Inflammatory macrophage treated with lipopolysaccharide for 4 hours (primary cell): ENCODE results near the gene MS4A10.
"Not testable (repeated sequence)": the region's sequence is repeated elsewhere in the genome, so short reads cannot be mapped to it uniquely, and the experiment has no call there.

Experiments
- DNase-seq: peaks from one replicate; pipeline ENCODE4 v3.0.0-alpha.2; 2020

Gene MS4A10

GRCh38 chr11:60790726-60791125 is 5.6 kb downstream of the MS4A10 start:
- DNase-seq: no peak

- no peak for DNase-seq
These were observed 6.2 kb downstream of the MS4A10 start for GRCh38 chr11:60791153-60791933.

DNA sequence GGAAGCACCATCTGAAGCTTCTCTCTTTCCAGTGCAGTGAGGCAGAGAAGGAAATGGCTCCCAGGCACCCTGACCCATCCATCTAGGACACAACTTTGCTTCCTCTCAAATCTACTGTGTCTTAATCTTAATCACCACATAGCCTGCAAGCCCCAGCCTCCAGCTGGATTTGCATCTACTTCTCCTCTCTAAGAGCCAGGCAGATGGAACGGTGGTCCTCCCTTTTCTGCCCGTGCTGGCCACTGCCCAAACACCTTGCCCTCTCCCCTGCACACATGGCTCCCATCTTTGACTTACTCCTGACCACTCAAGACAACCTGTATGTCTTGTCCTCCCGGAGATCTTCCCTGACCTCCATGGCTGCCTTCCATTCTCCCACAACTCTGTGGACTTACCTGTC is 7.4 kb downstream of the MS4A10 start:
- DNase-seq: no peak

GRCh38 chr11:60795291-60795690 is 10.2 kb downstream of the MS4A10 start:
- no peak for DNase-seq

GRCh38 chr11:60797846-60798630 is 12.9 kb downstream of the MS4A10 start:
- DNase-seq: no peak

DNA sequence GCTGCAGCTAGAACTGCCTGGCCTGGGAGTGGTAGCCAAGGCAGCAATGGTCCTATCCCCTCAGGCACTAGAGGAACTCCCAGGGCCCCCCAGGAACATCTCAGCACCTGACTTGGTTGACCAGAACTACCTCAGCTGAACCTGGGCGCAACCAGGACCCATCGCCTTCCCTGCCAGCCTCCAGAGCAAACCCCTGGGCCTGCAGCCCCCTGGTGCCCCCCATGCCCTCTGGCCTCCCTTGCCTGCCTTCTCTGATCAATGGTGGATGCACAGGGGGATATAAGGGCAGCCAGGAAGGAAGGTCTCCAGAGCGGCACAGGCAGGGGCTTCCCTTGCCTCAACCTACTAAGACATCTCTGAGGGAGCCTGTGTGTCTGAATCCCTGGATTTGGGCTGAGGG is 13.5 kb downstream of the MS4A10 start:
- DNase-seq: no peak

GRCh38 chr11:60801194-60801593 is 16.1 kb downstream of the MS4A10 start:
- no peak for DNase-seq

DNA sequence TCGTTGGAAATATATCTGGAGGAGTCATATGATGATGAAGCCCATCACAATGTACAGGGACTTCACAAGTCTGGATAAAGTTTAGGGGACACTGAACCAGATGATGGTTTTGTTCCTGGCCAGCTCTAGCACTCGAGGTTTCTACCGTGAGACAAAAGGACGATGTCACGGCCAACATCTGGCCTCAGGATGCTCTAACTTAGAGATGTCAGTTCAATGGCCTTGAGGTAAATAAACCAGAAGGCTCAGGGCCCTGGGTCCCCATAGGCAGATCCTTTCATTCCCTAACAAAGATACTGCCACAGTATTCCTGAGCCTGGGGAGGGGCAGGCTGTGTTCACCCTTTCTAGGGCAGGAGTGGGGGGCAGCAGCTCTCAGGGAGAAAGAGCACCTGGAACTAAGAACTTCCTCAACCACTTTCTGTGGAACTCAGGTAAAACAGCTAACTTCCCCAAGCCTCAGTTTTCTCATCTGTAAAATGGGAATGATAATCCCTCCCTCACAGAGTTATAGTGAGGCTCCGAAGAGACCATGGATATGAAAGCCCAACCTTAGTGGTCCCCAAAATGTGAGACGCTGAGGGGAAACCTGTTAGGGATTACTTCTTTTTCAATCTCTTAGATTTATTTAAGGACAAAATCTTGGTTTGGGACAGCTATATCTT is 18.3 kb downstream of the MS4A10 start:
- no peak for DNase-seq

DNA sequence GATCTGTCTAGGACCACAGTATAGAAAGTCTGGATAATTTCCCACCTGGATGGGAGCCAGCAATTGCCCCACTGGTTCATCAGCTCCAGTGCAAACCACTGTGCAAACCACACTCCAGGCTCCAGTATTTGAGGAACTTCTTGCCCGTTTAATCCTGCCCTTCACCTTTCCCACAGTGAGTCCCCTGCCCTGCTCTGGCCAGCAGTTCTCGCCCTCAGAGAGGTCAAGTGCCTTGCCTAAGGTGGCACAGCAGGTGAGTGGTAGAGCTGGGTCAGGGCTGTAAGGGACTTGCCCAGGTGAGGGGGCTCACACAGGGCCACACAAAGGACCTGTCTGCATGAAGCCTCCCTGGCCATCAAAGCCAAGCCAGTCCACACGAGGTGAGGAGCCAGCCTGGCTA is 24.1 kb downstream of the MS4A10 start:
- DNase-seq: no peak

DNA sequence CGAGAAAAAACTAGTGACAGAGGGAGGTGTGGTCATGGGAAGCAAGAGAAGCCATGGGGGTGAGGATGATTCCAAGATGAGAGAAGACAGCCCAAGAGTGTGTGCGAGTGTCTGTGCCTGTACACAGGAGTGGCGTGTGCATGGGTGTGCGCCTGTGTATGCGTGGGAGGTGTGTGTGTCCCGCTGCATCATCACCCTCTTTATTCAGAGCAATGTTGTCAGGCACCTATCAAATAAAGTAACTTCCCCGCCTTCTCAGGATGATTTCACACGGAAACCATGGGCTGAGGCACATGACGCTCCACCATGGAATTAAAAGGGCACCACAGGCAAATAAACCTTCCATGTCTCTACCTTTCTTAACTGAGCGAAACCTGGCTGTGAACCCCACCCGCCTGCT is 24.6 kb downstream of the MS4A10 start:
- no peak for DNase-seq

DNA sequence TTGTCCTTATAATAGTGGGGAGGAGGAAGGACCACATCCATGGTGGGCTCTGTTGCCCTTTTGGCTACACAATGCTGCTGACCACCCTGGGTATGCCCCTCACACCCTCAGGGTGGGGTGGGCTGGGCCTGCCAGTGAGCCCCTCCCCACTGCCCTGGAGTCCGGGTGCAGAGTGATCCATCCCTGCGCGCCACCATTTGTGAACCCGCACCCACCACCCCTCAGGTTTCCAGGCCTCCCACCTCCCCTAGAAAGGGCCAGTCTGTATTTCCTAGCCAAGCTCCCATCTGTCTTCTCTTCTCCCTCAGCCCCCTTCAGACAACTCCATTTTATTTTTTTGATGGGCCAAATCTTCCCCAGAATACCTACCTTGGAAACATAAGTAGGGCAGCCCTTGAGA is 25.0 kb downstream of the MS4A10 start:
- no peak for DNase-seq

DNA sequence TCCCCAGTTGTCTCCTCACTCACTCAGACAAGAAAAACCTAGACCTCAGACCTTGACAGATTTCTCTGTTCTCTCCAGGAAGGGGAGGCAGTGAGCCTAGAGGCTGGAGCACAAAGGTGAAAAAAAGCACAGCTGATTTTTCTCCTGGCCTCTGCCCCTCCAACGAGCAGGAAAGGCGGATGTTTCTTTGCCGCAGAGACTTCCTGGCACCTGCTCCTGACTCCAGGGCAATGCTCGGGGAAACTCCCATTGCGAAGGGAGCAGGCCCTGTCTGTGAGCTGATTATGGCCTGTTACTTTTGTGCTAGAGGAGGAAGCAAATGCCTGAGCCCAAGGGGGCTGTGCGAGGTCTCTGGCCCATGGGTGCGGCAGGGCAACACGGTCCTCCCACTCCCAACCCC is 25.4 kb downstream of the MS4A10 start:
- DNase-seq: no peak

- DNase-seq: no peak
These were observed 28.2 kb downstream of the MS4A10 start for GRCh38 chr11:60813324-60813723.

GRCh38 chr11:60814112-60814511 is 29.0 kb downstream of the MS4A10 start:
- no peak for DNase-seq

- DNase-seq: no peak
These were observed 31.5 kb downstream of the MS4A10 start for GRCh38 chr11:60816590-60817157.

GRCh38 chr11:60818057-60818456 is 32.9 kb downstream of the MS4A10 start:
- DNase-seq: no peak

- no peak for DNase-seq
These were observed 36.9 kb downstream of the MS4A10 start for GRCh38 chr11:60821827-60822599.

- DNase-seq: not testable (repeated sequence)
These were observed 38.7 kb downstream of the MS4A10 start for GRCh38 chr11:60823745-60824306.

DNA sequence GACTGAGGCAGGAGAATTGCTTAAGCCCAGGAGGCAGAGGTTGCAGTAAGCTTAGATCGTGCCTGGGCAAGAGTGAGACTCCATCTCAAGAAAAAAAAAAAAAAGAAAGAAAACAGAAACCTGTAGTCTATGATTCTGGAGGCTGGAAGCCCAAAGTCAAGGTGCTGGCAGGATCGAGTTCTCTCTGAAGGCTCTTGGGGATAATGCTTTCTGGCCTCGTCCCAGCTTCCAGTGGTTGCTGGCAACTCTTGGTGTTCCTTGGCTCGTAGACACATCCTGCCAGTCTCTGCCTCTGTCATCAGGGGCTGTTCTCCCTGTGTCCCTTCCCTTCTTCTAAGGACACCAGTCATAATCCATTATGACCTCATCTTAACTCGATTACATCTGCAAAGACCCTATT is 40.0 kb downstream of the MS4A10 start:
- DNase-seq: no peak

GRCh38 chr11:60825790-60826189 is 40.7 kb downstream of the MS4A10 start:
- DNase-seq: no peak

- DNase-seq: no peak
These were observed 45.5 kb downstream of the MS4A10 start for GRCh38 chr11:60830478-60831142.

DNA sequence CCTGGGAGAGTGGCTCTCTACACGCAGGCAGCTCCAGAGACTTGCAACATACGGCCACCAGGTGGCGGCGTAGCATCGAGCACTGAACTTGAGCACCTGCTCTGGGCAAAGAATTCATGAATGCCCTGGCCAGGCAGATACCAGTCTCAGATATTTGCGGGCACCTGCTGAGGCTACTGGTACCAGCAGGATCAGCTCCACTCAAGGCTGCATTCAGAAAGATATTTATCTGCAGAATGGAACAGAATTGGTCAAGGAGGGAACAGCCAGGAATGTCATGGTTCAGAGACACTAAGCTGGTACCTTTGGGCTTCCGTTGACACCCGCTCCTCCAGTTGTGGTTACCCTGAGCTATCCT is 46.0 kb downstream of the MS4A10 start:
- peak; percentile 77 for DNase-seq
